ENCODE results near the gene RNF14. TPM values are rescaled to one million over a fixed set of nuclear protein-coding genes. Genes with fewer than 3 reads are reported as not detected.

The RNF14 gene
- total RNA-seq, 120 experiments from 2014 or later, result 48.7 to 113 (median 81.7) TPM

Other genes with a start within 250 kb of the RNF14 start
- gene PCDH1, start 90.7 kb upstream of the RNF14 start, total RNA-seq, result 100 to 1,000 TPM in 12 of 120 experiments, 10 to 100 TPM in 108; 37.8 to 132 (median 87.1) TPM
- 100 to 1,000 TPM in 11 of 120 experiments, 10 to 100 TPM in 109; 54.4 to 110 (median 82.7) TPM for gene DELE1, start 45.2 kb upstream of the RNF14 start, total RNA-seq
- 1 to 10 TPM in 71 of 120 experiments, under 1 TPM in 49; 0.25 to 6.7 (median 1.1) TPM for gene PCDH12, start 10.9 kb upstream of the RNF14 start, total RNA-seq
- gene GNPDA1, start 43.9 kb downstream of the RNF14 start, total RNA-seq, result 10 to 100 TPM; 20.5 to 56.1 (median 37.9) TPM
- 100 to 1,000 TPM in 118 of 120 experiments, 10 to 100 TPM in 2; 89.7 to 309 (median 217) TPM for gene NDFIP1, start 139.7 kb downstream of the RNF14 start, total RNA-seq

All from dorsolateral prefrontal cortex (tissue), 118 donors.